HG03457 (cell line): ENCODE measurements around the gene NDUFA7.
"Not testable (repeated sequence)": the region's sequence is repeated elsewhere in the genome, so short reads cannot be mapped to it uniquely, and the experiment has no call there.

Experiments used
- ATAC-seq: cut with Tn5 transposase; IDR thresholded peaks from one replicate; pipeline ENCODE4 v1.9.1; 2021; ENCODE audit warnings: moderate number of reproducible peaks; ENCODE audit not compliant: unreplicated experiment

Gene NDUFA7

GRCh38 chr19:8269724-8270123, 51.5 kb downstream of the NDUFA7 start:
- no peak for ATAC-seq

GRCh38 chr19:8265872-8266271, 55.3 kb downstream of the NDUFA7 start:
- ATAC-seq = no peak

- ATAC-seq = not testable (repeated sequence)
These were observed 56.9 kb downstream of the NDUFA7 start for GRCh38 chr19:8264248-8264647.

DNA sequence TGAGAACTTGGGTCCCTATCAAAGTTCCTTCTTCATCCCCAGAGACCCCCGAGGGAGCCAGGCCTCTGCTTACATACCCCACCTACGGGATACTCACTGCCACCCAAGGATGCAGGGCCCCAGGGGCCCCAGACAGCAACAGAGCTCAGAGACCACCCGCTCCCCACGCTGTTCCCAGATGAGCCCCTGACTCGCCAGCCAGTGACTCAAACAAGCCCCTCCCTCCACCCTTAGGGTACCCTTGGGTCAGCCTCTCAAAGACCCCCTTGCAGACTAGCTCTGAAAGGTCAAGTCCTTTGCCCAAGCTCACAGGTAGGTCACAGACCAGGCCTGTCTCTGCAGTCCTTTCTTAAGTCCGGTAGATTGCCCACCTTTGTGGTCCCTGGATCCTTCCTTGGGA, 58.7 kb downstream of the NDUFA7 start:
- no peak for ATAC-seq

DNA sequence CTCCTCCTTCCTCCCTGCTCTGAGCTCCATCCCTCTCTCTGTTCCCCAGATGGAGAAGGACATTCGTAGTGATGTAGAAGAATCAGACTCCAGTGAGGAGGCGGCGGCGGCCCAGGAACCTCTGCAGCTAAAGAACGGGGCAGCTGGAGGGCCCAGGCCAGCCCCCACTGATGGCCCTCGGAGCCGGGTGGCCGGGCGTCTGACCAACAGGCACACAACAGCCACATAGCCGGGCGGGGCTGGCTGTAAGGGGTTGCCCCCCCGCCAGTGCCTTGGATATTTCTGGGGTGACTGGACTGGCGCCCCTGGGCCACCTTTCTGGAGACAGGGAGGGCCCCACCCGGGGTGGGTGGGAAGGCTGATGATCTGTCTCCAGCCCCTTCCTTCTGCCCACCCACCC, 59.3 kb downstream of the NDUFA7 start:
- ATAC-seq = no peak

GRCh38 chr19:8261347-8261746, 59.8 kb downstream of the NDUFA7 start:
- no peak for ATAC-seq
